Parathyroid adenoma (tissue), 2 donors: ENCODE measurements around the gene APC2.

Experiments
- H2AFZ ChIP-seq: fragments of 300-600 bp; sonication (generic); one replicate; pipeline ENCODE4 v1.7.0; 2017; ENCODE audit warnings: antibody characterized with exemption, mild to moderate bottlenecking
- H3K27ac ChIP-seq: fragments of 300-600 bp; sonication (generic); one replicate; pipeline ENCODE4 v1.7.0; 2017
- H3K27me3 ChIP-seq: fragments of 300-600 bp; sonication (generic); one replicate; pipeline ENCODE4 v1.7.0; 2017; ENCODE audit warnings: low read length; ENCODE audit not compliant: control insufficient read depth, insufficient read depth
- H3K36me3 ChIP-seq: fragments of 300-600 bp; sonication (generic); one replicate; pipeline ENCODE4 v1.7.0; 2017; ENCODE audit warnings: low read length; ENCODE audit not compliant: control insufficient read depth, insufficient read depth
- H3K4me1 ChIP-seq: fragments of 300-600 bp; sonication (generic); one replicate; pipeline ENCODE4 v1.7.0; 2017; ENCODE audit warnings: control low read depth
- H3K4me2 ChIP-seq: fragments of 300-600 bp; sonication (generic); one replicate; pipeline ENCODE4 v1.7.0; 2017; ENCODE audit warnings: low read length
- H3K4me3 ChIP-seq: fragments of 300-600 bp; sonication (generic); one replicate; pipeline ENCODE4 v1.7.0; 2017; ENCODE audit warnings: low read depth, low read length
- H3K79me2 ChIP-seq: fragments of 300-600 bp; sonication (generic); one replicate; pipeline ENCODE4 v1.7.0; 2017; ENCODE audit warnings: control low read depth
- H3K9ac ChIP-seq: fragments of 300-600 bp; sonication (generic); one replicate; pipeline ENCODE4 v1.7.0; 2017; ENCODE audit warnings: mild to moderate bottlenecking
- H3K9me3 ChIP-seq: fragments of 300-600 bp; sonication (generic); one replicate; pipeline ENCODE4 v1.7.0; 2017; ENCODE audit warnings: low read length; ENCODE audit not compliant: control insufficient read depth
- TF ChIP-seq, protein P1 (sequence below): fragments of 300-600 bp; sonication (generic); IDR thresholded peaks from one replicate; pipeline ENCODE4 v1.7.0; 2017; ENCODE audit warnings: antibody characterized with exemption, mild to moderate bottlenecking
- donor health status: primary hyperparathyroidism.

APC2 gene

DNA sequence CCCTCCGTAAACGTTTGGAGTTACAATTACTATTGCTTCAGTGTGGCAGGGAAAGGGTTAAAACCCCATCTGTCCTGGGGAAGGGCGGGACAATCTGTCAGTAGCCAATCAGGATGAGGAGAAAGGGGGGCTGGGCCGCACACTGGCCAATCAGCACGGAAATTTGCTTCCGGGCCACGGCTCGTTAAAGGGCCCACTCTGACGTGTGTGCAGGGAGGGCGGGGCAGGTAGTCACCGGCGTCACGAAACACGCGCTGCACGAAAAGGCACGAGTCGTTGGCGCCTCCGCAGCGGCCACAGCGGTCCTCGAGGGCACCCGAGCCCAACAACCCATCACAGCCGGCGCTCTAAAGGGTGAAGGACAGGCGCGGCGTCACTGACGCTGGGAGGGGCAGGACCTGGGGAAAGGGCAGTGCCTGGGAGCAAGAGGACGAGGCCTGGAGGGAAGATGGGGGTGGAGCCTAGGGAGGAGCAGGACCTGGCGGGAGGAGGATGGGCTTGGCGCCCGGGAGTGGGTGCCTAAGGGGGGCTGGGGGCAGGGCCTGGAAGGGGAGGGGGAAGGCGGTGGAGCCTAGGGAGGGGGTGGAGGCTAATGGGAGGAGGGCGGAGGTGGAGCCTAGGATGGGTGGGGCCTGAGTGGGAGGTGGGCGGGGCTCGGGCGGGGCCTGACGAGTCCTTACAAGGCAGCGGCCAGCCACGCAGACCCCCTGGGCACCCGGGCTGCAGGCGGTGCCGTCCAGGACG is 58.0 kb downstream of the APC2 start:
- H3K9ac ChIP-seq: no peak overlapping the region
- H3K9me3 ChIP-seq: no peaks in the 10 kb centered on the region
- peak overlapping the region; percentile 39 for H3K27ac ChIP-seq
- H3K4me3 ChIP-seq: peak overlapping the region; percentile 58
- H3K4me2 ChIP-seq: peak overlapping the region; percentile 95
- no peaks in the 10 kb centered on the region for H3K79me2 ChIP-seq
- no peaks in the 10 kb centered on the region for H3K27me3 ChIP-seq
- TF ChIP-seq, protein P1, sequence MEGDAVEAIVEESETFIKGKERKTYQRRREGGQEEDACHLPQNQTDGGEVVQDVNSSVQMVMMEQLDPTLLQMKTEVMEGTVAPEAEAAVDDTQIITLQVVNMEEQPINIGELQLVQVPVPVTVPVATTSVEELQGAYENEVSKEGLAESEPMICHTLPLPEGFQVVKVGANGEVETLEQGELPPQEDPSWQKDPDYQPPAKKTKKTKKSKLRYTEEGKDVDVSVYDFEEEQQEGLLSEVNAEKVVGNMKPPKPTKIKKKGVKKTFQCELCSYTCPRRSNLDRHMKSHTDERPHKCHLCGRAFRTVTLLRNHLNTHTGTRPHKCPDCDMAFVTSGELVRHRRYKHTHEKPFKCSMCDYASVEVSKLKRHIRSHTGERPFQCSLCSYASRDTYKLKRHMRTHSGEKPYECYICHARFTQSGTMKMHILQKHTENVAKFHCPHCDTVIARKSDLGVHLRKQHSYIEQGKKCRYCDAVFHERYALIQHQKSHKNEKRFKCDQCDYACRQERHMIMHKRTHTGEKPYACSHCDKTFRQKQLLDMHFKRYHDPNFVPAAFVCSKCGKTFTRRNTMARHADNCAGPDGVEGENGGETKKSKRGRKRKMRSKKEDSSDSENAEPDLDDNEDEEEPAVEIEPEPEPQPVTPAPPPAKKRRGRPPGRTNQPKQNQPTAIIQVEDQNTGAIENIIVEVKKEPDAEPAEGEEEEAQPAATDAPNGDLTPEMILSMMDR: no peak
- H3K4me1 ChIP-seq: peaks cover 2% of the 10 kb centered on the region
- H2AFZ ChIP-seq: peak overlapping the region; percentile 93
- H3K36me3 ChIP-seq: no peaks in the 10 kb centered on the region

GRCh38 chr19:1508507-1508856 is 58.6 kb downstream of the APC2 start:
- no peak overlapping the region for H3K4me3 ChIP-seq
- no peaks in the 10 kb centered on the region for H3K79me2 ChIP-seq
- no peaks in the 10 kb centered on the region for H3K9me3 ChIP-seq
- peak overlapping the region; percentile 18 for H3K4me2 ChIP-seq
- H3K9ac ChIP-seq: no peak overlapping the region
- H2AFZ ChIP-seq: no peak overlapping the region
- H3K27ac ChIP-seq: no peak overlapping the region
- peaks cover 2% of the 10 kb centered on the region for H3K4me1 ChIP-seq
- H3K36me3 ChIP-seq: no peaks in the 10 kb centered on the region
- TF ChIP-seq, protein P1: no peak
- no peaks in the 10 kb centered on the region for H3K27me3 ChIP-seq

GRCh38 chr19:1509602-1510441 is 59.9 kb downstream of the APC2 start:
- no peaks in the 10 kb centered on the region for H3K79me2 ChIP-seq
- no peaks in the 10 kb centered on the region for H3K36me3 ChIP-seq
- H3K4me1 ChIP-seq: peaks cover 2% of the 10 kb centered on the region
- H3K27me3 ChIP-seq: no peaks in the 10 kb centered on the region
- H2AFZ ChIP-seq: no peak overlapping the region
- no peak overlapping the region for H3K4me3 ChIP-seq
- H3K27ac ChIP-seq: no peak overlapping the region
- TF ChIP-seq, protein P1: no peak
- H3K9me3 ChIP-seq: no peaks in the 10 kb centered on the region
- no peak overlapping the region for H3K4me2 ChIP-seq
- no peak overlapping the region for H3K9ac ChIP-seq

DNA sequence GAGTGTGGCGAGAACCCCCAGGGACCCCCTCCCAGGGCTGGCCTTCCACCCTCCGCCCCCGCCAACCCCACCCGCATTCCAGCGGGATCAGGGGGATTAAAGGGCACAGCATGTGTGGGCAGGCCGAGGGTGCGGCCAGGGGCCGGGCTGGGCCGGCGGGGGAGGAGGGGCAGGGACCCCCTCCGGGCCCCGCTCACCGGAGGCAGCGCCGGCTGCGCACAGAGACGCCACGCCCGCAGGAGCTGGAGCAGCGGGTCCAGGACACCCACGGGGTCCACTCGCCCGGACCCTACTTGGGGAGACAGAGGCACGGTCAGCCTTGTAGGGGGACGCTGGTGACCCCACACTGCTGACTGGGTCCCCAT is 60.5 kb downstream of the APC2 start:
- Histone ChIP-seq H3K4me1 (peaks cover 2% of the 10 kb centered on the region), H3K27ac (no peak overlapping the region), H3K79me2 (no peaks in the 10 kb centered on the region), H3K9me3 (no peaks in the 10 kb centered on the region), H3K9ac (no peak overlapping the region), H3K4me3 (no peak overlapping the region), H3K27me3 (no peaks in the 10 kb centered on the region), H3K4me2 (no peak overlapping the region), H2AFZ (no peak overlapping the region), H3K36me3 (no peaks in the 10 kb centered on the region)
- TF ChIP-seq, protein P1: no peak
